GM12865 (cell line): ENCODE measurements around the gene SNAP25.

Source experiments
- DNase-seq: peaks from one replicate; pipeline ENCODE4 v3.0.0; 2010; ENCODE audit warnings: low read depth
- H3K4me3 ChIP-seq: 2 replicates; pipeline ENCODE4 v1.5.1; 2011; ENCODE audit warnings: mild to moderate bottlenecking, low read depth, low read length, control low read depth
- TF ChIP-seq, protein P1 (sequence below): IDR thresholded peaks from 2 replicates; pipeline ENCODE4 v1.5.1; 2011; ENCODE audit warnings: low read length, control low read depth, low read depth, inconsistent platforms; ENCODE audit not compliant: insufficient read depth; ENCODE audit errors: missing control alignments

The SNAP25 gene

DNA sequence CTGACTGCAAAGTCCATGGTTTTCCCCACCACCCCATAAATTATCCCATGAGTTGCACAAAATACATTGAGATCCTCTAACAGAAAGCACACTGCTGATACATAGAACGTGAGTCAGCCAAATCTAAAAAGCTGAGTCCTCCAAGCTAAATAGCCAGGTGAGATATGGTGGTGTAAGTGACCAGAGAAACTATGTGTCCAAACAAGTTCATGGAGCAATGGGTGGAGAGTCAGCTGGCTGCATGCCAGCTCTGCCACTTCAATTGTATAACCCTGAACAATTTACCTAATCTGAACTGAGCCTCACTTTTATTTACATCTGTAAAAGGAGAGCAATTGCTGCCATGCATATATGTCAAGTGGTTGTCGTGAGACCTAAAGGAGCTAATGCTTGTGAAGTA, 9.7 kb downstream of the SNAP25 start:
- no peak for DNase-seq
- H3K4me3 ChIP-seq, result no peak overlapping the region
- TF ChIP-seq, protein P1, sequence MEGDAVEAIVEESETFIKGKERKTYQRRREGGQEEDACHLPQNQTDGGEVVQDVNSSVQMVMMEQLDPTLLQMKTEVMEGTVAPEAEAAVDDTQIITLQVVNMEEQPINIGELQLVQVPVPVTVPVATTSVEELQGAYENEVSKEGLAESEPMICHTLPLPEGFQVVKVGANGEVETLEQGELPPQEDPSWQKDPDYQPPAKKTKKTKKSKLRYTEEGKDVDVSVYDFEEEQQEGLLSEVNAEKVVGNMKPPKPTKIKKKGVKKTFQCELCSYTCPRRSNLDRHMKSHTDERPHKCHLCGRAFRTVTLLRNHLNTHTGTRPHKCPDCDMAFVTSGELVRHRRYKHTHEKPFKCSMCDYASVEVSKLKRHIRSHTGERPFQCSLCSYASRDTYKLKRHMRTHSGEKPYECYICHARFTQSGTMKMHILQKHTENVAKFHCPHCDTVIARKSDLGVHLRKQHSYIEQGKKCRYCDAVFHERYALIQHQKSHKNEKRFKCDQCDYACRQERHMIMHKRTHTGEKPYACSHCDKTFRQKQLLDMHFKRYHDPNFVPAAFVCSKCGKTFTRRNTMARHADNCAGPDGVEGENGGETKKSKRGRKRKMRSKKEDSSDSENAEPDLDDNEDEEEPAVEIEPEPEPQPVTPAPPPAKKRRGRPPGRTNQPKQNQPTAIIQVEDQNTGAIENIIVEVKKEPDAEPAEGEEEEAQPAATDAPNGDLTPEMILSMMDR, result no peak

DNA sequence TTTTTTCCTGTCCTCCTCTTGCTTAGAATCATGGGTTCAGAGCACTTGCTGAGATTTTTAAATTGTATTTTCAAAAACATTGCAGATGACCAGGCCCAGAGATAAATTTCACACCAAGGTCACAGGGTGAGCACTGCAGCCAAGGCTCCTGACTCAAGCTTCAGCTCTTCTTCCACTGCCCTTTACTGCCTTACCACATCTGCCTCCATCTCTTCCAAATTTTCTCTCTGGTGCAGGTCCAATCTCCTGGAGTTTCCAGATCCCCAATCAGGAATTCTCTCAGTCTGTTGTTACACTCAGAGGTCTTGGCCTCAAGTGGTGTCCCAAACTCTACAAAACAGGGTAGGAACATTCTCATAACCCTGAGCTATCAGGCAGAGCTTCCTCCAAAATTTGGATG, 12.7 kb downstream of the SNAP25 start:
- no peak for DNase-seq
- TF ChIP-seq, protein P1, result no peak
- no peak overlapping the region for H3K4me3 ChIP-seq

DNA sequence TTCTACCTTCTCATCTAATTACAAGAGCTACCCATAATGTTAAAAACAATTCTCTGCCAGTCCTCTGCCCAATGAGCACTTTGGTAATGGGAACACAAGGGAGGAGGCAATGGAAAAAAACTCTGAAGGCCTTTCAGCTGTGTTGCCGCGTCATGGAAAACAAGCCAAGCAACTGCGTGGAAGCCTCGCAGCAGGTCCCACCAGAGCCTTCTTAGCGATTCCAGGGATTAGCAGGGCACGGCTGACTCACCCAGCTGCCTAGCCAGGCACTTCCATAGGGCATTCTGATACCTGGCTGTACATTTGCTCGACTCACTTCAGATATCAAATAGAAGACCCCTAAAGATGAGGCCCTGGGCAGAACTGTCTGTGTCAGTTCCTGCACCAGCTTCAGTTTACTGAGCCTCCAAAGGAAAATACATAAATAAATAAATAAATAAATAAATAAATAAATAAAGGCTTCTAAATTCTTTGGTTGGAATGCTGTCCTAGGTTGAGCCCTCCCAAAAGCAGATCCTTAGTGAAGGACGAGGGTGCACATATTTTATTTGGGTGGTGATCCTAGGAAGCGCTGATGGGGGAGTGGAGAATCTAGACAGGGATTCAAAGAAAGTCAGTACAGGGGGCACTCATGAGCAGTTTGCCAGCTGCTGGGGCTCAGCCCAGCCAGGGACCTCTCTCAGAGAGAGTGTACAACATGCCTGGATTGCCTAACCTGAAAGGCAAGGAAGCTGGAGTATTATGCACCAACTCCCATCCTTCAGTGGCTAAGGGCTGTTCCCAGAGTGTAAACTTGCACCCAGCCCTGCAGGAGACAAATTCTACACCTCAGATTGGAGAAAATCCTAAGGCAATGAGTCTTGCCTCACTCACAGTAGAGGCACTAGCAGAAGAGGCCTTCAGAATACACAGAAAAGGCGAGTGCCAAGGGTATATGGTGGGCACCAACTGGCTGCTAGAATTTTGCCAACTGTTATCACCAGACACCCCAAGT, 18.2 kb downstream of the SNAP25 start:
- no peak for DNase-seq
- TF ChIP-seq, protein P1, result no peak
- no peak overlapping the region for H3K4me3 ChIP-seq

DNA sequence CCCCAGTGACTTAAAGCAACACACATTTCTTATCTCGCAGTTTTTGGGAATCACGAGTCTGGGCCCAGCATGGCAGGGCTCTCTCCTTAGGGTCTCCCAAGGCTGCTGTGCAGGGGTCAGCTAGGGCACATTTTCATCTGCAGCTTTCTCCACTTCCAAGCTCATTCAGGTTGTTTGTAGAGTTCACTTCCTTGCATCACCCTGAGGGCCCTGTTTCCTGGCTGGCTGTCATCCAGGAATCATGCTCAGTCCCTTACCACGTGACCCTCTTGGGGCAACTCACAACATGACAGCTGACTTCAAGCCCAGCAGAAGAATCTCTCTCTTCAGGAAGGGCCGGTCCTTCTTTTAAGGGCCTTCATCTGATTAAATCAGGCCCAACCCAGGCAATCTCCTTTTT, 21.3 kb downstream of the SNAP25 start:
- no peak for DNase-seq
- no peak overlapping the region for H3K4me3 ChIP-seq
- TF ChIP-seq, protein P1, result no peak

DNA sequence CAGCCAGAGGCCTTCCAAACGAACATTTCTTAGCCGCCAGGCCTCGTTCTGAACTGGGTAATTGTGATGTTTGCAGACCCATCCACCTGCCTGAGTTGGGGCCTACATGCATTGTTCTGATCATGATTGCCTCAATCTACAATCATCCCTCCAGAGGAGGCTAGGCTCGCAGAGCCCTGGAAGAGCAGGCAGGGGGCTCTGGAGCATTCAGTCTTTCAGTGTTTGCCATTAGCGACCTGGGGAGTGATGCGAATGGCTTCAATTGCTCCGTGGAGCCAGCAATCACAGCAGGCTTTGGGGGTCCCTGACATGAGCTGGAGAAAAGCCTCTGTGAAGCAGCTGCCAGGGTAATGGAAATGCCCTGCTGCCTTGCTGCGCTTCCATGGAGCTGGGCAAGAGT, 22.0 kb downstream of the SNAP25 start:
- no peak overlapping the region for H3K4me3 ChIP-seq
- TF ChIP-seq, protein P1, result no peak
- no peak for DNase-seq

DNA sequence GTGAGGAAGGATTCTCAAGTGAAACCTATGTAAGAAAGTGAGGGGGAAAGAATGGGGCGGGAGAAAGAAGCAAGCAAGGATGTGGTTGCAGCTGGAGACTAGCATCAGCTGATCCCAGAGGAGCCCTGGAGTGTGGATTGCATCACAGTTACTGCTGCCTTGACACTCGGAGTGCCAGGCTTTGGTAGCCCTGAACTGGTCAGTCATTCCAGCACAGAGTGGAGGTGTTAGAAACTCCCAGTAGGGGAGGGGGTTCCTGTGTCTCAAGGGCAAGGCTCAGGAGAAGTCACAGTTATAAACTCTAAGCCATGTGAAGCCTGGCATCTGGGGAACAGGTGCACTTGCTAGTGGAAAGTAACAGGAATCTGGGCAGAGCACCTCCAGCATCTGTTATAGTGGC, 23.5 kb downstream of the SNAP25 start:
- H3K4me3 ChIP-seq, result no peak overlapping the region
- no peak for DNase-seq
- TF ChIP-seq, protein P1, result no peak
